ENCODE results near the gene PLAC8L1.

The PLAC8L1 gene

DNA sequence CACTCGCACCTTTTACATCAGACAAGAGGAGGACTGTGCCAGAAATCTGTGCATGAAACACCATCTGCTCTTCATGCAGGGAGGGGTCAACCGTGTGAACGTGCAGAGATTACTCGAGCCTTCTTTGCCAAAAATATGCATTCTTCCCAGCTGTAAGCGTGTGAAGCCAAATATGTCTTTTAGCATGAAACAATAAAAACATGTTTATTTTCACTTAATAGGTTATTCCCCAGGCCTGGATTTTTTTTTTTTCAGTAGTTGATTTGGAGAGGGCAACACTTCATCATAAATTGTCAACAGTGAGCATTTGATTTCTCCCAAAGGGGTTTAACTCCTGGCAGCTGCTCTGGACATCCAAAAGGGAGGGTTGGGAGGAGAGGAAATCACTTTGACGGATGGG, 23.8 kb downstream of the PLAC8L1 start:
- DNase-seq (ENCODE audit: insufficient read length, low spot score) = no peak
- FAIRE-seq = peak; percentile 63

DNA sequence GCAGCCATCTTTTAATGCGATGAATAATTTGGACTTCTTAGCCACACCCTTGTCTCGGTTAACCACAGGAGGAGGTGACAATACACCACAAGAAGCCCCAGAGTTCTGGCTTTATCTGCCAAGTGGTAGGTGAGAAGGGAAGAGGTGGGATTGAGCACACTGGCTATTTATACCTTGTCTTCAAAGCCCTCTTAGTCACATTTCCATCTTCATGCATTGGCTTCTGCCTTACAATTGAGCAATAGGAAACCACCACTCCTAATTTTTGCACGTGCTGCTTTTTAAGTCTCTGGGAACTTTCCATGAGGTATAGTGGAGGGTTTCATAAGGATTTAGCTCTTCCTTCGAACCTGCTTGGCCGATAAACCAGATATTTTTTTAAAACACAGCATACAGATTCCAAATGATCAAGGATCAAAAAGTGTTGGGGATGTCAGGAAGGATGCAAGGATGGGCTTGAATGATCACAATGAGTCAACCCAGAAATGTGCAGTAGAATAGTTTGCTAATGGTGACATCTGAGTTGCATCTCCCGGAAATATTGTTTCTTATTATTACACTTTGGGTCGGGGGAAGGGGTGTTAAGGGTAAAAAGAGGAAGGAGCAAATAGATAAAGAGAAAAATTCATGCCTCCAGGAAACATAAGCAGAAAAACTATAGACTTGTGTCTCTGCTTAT, 25.5 kb downstream of the PLAC8L1 start:
- FAIRE-seq (no peak), DNase-seq (ENCODE audit: insufficient read length, low spot score) (no peak)

DNA sequence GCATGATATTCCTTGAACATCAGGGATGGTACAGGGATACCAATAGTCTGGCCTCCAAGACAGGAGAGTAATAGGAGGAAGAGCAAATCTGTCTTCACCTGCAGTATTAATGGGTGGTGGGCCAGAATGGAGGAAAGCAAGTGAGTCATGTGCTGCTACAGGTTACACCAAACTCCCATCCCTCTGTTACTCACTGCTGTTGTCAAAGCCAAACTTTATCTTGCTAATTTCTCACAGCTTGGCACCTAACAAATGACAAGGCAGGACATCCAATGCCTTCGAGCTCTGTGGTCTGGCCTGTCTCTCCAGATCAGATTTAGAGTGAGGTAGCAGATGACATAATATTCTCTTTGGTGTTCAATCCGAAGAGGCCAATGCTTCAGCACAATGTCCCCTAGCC, 26.8 kb downstream of the PLAC8L1 start:
- FAIRE-seq (no peak), DNase-seq (ENCODE audit: insufficient read length, low spot score) (no peak)

DNA sequence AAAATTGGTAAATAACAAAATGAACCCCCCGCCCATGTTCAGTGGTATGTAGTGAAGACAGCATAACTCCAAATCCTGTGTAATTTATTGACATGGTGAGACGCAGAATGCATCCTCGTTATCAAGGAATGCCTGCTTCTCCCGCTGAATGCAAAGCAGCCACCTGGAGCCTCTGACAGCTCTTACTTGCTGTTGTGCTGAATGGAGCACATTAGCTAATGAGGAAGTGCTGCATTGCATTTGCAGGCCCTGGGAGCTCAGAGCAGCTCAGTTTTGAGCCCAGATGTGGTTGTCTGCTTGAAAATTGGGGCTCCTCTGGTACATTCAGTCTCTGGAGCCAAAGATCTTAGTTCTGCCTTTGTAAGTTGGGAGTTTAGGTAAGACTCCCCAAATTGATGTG, 28.9 kb downstream of the PLAC8L1 start:
- FAIRE-seq (no peak), DNase-seq (ENCODE audit: insufficient read length, low spot score) (no peak)

DNA sequence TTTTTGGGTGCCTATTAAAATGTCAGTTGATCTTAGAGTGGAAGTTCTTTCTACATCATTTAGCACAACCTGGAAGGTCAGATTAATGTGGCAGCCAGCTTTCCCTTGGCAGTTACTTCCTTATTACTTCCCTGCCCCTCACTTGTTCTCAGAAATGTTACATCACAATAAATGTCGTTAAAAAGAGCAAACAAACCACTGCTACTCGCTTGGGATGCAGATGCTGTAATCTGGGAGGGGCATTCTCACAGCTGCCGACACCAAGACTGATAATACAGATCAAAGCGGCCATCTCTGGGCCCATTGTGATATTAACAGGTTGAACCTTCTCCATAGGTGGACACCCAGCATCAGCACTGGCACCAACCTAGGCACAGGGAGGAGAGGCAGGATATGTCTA, 29.3 kb downstream of the PLAC8L1 start:
- FAIRE-seq (no peak), DNase-seq (ENCODE audit: insufficient read length, low spot score) (no peak)

DNA sequence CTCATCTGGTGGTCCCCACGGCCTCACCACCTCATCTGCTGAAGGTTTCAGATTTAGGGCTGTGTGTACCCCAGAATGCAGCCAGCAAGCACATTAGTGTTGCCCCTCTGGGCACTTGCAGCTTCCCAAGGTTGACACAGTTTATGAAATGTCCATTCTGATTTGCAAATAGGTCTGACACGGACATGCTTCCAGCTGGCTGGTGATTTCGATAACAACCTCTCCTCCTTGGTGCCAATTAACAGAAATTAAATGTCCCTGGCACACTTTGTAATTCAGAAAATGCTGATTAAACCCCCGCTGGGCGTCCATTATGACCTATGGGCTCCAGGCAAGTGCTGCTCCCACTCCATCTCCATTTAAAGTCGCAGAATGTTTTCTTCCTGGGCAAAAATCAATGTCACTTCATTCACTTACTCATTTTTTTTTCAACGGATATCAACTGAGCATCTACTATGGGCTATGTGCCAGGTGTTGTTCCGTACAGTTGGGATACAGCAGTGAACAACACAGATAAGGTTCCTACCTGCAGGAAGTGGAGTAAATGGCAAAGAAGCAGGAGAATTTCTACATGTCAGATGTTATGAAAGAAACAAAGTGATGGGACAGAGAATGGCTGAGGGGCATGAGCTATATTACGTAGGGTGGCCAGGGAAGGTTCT, 32.0 kb downstream of the PLAC8L1 start:
- DNase-seq (ENCODE audit: insufficient read length, low spot score) = no peak
- FAIRE-seq = no peak

DNA sequence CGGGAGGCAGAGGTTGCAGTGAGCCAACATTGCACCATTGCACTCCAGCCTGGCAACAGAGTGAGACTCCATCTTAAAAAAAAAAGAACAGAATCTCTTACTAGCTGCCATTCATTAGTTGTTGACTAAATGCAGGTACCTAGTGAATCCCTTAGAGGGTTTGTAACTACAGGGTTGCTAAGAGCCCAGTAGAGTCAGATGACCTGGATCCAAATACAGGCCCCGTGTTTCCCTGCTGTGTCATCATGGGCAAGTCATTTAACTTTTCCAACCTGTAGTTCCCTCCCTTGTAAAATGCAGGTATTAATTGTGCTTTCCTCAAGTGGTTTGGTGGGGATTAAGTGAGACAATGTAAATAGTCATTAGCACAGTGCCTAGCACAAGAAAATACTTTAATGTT, 32.8 kb downstream of the PLAC8L1 start:
- DNase-seq (ENCODE audit: insufficient read length, low spot score) = no peak
- no peak for FAIRE-seq

DNA sequence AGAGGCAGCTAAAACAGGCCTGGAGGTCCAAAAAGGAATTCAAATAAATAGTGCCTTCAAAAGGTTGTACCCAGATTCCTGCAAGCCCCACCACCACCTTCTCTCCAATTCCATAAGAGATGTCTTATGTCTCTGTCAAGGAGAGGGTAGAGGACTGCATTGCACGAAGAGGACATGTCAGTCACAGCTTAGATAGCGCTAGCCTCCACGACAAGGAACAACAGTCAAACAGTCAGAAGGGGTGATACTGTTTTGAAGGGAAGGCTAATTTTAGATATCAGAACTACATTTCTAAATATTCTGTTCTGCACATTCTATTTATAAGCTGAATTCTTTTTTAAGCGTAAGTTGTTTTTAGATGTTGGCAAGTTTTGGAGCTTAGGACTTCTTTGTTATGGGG, 34.2 kb downstream of the PLAC8L1 start:
- no peak for DNase-seq (ENCODE audit: insufficient read length, low spot score)
- FAIRE-seq = no peak

DNA sequence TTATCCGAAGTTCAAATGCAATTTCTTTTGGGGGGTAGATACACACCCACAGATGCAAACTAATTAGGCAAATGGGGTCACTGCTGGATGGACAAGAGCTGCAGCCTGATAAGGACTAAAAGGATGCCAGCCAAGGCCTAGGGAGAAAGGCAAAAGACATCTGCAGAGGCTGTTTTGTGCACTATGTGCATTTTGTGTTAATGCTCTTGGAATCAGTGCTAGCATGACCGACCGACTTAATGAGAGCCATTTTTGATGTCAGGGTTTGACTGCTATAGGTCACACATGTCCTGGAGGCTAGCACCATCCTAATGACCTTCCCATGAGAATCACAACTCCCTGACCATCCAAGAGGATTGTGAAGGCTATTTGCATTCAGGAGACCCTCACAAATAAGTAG, 34.6 kb downstream of the PLAC8L1 start:
- FAIRE-seq = no peak
- no peak for DNase-seq (ENCODE audit: insufficient read length, low spot score)

DNA sequence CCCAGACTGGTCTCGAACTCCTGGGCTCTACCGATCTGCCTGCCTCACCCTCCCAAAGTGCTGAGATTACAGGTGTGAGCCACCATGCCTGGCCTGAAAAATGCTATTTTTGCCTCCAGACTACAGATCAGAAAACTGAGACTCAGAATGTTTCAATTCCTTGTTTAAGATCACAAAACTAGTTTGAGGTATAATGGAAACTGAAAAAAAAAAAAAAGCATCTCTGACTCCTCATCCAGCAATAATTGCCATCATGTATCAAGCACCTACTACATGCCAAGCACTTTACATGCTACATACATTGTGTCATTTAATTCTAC, 35.6 kb downstream of the PLAC8L1 start:
- DNase-seq (ENCODE audit: insufficient read length, low spot score) (no peak), FAIRE-seq (no peak)

DNA sequence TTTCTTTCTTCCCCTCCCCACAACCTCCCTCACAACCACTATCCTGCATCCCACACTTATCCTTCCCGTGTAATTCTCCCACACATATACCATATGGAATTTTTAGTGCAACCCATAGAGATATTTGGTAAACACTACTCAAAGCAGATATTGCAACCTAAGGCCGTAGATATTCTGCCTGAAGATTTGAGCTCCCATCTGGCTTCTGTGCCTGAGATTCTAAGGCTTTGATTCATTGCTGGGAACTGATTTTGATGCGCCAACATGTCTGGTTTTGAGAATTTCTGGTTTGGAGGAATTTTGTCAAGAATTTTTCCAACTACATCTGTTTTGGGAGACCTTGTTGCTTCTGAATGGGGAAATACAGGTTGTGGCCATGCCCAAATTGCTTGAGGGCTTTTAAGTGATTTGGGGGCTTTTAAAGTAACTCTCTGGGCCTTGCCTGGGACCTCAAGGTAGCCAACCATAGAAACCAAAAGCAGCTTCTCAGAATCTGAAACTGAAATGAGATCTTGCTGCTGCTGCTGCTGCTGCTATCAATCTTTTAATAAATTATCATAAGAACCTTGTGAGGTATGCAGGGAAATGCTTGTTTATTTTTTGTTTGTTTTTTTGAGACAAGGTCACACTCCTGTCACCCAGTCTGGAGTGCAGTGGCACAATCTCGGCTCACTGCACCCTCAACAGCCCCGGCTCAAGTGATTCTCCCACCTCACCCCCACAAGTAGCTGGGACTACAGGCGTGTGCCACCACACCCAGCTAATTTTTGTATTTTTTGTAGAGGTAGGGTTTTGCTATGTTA, 36.2 kb downstream of the PLAC8L1 start:
- DNase-seq (ENCODE audit: insufficient read length, low spot score) (no peak), FAIRE-seq (no peak)

DNA sequence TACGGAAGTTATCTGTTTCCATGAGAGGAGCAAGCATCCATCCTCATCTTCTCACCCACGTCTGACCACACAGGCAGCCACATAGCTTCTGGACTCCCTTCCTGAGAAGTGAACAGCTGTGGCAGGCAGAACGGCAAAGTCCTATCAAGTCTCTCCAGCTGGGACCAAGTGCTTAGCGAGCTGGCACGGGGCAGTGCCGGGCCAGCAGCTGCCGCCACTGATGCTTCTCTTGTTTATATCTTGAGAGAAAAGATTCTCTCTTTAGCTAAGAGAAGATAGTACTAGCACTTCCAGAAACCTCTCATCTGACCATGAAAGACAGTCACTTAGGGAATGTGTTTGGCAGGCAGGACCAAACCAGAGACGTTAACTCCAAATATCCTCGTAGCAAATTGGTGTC, 37.2 kb downstream of the PLAC8L1 start:
- FAIRE-seq (no peak), DNase-seq (ENCODE audit: insufficient read length, low spot score) (no peak)

DNA sequence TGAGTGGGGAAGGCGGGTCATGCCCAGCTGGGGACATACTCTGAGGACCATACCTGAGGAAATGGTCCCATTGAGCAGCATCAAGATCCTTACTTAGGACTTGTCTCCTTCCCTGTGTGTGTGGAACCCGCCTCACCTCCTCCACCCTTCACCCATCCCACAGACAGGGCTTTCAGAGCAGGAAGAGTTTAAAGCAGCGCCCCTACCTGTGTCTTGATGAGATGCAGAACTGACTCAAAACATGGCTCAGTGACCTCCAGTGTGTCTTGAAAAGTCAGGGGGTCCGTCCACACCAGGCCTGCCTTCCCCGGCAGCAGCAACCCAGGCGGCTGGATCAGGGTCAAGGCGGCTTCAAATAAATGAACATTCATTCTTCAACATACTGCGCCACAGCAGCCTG, 38.4 kb downstream of the PLAC8L1 start:
- no peak for FAIRE-seq
- no peak for DNase-seq (ENCODE audit: insufficient read length, low spot score)

DNA sequence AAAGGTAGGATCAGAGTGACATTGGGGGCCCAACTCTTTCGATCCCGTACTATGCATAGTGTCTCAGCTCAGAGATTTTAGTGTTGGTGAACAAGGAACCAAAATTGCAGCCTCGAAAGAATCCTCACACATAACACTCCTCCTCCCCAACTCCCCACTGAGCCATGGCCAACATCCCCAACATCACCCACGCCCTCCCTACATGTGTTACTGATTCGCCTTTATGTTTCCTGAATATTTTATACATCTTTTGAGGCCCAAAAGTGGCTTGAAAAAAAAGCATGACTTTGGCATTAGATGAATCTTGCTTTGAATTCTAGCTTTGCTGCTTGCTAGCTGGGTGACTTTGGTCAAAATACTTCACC, 45.2 kb downstream of the PLAC8L1 start:
- FAIRE-seq = no peak
- no peak for DNase-seq (ENCODE audit: insufficient read length, low spot score)

DNA sequence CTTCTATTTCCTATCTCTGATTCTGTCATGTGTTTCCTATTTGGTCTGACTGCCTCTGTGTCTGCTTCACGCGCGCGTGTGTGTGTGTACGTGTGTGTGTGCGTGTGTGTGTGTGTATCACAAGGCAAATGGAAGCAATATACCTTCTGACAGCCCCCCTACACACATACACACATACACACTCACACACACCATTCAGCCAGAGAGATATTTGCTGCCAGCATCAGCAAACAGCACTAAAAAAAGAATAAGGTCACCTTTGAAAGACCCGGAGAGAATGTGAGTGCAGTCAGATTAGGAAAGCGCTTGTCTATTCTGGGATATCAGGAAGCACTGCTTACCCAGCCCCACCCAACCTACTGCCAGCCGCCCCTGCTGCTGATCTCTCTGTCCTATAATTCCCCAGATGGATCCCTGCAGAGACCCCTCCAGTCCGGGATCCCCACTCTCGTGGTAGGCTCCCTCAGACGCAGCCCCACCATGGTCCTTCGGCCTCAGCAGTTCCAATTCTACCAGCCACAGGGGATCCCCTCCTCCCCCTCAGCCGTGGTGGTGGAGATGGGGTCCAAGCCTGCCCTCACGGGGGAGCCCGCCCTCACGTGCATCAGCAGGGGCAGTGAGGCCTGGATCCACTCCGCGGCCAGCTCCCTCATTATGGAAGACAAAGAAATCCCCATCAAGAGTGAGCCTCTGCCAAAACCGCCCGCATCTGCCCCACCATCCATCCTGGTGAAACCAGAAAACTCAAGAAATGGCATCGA, 45.7 kb downstream of the PLAC8L1 start:
- DNase-seq (ENCODE audit: insufficient read length, low spot score) (no peak), FAIRE-seq (no peak)

DNA sequence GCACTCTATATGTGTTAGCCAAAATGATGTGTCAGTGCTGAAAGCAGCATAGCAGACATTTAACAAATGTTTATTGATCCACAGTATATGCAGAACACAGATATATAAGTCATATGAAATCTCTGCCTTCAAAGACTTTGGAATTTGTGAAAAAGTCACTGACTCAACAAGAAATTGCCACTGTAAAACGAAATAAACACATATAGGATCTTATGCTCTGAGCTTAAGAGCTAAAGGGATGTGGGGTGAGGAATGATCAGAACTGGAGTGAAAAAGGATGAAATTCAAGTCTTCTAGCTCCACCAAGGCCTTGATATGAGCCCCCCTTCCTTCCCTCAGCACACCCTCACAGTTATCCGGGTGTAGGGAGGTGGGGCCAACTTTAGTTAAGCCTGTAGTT, 49.9 kb downstream of the PLAC8L1 start:
- FAIRE-seq = no peak
- DNase-seq (ENCODE audit: insufficient read length, low spot score) = no peak

DNA sequence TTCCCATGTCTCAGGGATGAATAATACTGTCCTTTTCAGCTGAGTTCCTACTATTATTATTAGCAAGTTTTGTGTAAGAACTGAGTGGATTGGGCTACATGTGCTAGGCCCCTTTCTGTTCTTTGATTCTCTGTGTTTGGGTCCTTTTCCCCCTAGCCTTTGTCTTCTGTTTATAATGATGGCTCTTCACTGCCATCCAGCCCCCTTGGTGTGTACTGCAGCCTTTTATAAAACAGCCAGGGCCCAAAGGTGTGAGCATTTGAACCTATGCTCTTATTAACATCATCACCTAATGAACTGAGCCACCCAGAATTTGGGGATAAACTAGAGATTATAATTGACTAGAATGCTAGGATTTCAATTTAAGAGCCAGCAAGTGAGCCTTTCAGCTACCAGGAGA, 52.6 kb downstream of the PLAC8L1 start:
- no peak for DNase-seq (ENCODE audit: insufficient read length, low spot score)
- no peak for FAIRE-seq

DNA sequence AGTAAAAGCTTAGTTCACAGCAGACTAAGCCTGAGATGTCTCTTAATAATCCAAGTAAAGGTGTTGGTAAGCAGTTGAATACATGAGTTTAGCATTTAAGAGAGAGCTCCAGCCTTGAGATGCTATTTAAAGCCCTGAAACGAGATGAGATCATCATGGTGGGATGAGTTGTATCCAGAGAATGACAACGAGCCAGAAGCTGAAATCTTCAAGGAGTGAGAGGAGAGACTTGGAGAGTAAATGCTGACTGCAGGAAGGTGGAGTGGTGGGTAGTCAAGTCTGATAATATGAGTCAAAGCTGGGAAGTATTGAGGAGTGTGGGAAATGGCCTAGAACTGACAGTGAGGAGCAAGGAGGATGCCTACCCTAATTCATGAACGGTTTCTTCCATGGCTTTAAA, 53.7 kb downstream of the PLAC8L1 start:
- no peak for FAIRE-seq
- DNase-seq (ENCODE audit: insufficient read length, low spot score) = no peak

DNA sequence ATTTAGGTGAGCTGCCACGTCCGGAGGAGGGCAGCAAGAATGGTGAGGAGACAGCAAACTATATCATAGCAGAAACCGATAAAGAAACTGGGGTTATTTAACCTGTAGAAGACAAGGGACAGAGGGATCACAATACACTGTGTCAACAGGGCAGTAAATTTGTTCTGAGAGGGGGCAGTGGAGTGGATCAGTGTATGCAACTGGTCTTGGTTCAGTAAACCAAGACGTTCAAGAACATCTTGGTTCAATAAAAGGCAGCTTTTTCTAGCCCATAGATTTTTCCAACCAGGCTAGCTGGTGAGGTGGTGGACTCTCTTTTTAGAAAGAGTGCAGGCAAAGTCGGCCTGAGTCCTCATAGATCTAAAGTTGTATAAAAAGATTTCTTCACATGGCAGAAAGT, 55.3 kb downstream of the PLAC8L1 start:
- peak; percentile 4 for FAIRE-seq

DNA sequence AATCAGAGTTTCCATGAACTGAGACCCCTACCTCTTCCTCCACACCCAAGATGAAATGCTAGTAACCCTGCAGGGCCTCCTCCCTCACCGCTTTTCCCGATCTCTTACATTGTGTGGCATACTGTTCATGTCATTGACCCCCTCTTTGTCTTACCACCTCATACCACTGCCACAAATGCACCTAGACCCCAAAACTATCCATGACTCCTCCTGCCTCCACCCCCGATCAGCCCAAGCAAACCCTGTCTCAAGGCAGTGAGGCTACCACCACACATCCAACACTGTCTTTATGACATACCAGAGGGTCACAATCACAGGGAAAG, 55.7 kb downstream of the PLAC8L1 start:
- DNase-seq (ENCODE audit: insufficient read length, low spot score) (no peak), FAIRE-seq (no peak)

More for the DNA sequence above, 55.3 kb downstream of the PLAC8L1 start:
- no peak for DNase-seq (ENCODE audit: insufficient read length, low spot score)

DNA sequence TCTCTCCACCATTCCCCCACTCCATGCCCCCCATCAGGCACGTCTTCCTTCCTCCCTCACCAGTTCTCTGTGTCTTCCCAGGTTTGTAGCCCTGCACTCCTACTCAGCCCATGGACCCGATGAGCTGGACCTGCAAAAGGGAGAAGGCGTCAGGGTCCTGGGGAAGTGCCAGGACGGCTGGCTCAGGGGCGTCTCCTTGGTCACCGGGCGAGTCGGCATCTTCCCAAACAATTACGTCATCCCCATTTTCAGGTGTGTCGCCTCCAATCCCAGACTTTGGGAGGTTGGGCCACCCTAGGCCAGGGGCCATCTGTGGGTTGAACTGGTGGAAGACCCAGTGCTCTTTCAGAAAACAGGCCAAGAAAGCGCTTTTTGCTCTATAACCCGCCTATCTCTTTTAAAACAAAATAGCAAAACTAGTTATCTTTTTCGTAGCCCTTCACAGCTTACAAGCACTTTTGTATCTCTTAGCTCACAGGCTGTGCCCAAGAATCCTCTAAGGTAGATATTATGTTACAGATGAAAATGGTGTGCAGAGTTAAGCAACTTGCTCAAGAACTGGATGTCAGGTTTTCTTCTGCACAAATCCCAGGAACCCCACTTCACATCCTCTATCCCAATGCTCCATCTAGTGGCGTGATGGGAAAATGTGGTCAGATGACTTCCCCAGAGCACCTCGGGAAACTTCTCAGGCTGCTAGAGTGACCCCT, 56.2 kb downstream of the PLAC8L1 start:
- DNase-seq (ENCODE audit: insufficient read length, low spot score) (peak; percentile 80), FAIRE-seq (no peak)
